AG20443 (cell line): ENCODE measurements around the gene TP73.

Source experiments
- DNase-seq: peaks from one replicate; pipeline ENCODE4 v3.0.0; 2012; ENCODE audit warnings: low spot score, mixed read lengths

The TP73 gene

DNA sequence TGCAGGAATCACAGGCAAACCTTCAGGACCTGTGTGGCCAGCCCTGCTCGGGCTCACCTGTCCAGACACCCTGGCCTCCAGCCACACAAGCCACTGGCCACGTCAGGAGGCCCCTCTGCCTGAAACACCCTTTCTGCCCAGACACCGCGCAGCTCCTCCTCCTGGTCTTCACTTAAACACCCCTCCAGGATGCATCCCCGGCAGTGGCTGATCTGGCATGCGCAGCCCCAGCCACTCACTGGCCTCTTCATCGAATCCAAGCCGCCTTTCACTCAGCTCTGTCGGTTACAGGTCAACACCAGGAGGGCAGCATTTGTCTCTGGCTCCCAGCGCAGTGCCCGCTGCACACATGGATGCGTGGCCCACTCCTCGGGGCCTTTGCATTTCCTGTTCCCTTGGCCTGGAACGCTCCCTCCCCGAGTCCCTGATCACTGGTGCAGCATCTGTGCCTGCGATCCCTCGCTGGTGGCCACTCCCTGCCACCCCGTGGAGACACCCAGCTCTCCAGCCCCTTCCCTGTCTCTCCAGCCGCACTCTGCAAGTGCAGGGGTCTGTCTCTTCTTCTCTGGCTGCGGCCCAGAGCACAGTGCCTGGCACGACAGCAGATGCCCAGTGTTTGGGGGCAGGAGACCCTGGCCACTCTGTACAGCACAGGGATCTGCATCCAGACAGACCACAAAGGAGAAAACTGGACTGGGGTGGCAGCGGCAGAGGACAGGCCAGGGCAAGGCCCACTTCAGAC lies 18.1 kb upstream of the TP73 start:
- no peak for DNase-seq

GRCh38 chr1:3636080-3636479 lies 16.2 kb upstream of the TP73 start:
- no peak for DNase-seq

GRCh38 chr1:3636531-3636930 lies 15.8 kb upstream of the TP73 start:
- no peak for DNase-seq

- no peak for DNase-seq
Observed at GRCh38 chr1:3638027-3638426, 14.3 kb upstream of the TP73 start.

DNA sequence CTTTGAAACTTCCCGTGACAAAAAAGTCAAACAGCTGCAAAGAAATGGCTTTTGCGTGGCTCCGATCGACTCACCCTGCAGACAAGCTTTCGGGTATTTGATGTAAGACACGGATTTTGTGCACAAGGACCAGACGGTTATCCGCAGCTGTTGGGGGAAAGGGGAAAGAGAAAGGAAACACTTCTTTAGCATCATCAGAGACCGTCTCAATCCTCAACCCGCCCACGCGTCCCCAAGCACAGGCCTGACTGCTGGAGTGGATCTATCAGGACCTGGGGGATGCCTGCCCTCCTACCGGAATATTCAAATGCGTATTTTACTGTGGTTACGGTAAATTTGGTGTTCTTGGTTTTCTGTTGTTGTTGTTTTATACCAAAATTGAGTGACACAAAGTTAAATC lies 13.6 kb upstream of the TP73 start:
- DNase-seq: no peak

- DNase-seq: no peak
Observed at GRCh38 chr1:3639397-3639911, 12.9 kb upstream of the TP73 start.

GRCh38 chr1:3640121-3640837 lies 12.0 kb upstream of the TP73 start:
- DNase-seq: no peak

GRCh38 chr1:3641046-3641760 lies 11.1 kb upstream of the TP73 start:
- DNase-seq: no peak

- no peak for DNase-seq
Observed at GRCh38 chr1:3641816-3642215, 10.5 kb upstream of the TP73 start.

DNA sequence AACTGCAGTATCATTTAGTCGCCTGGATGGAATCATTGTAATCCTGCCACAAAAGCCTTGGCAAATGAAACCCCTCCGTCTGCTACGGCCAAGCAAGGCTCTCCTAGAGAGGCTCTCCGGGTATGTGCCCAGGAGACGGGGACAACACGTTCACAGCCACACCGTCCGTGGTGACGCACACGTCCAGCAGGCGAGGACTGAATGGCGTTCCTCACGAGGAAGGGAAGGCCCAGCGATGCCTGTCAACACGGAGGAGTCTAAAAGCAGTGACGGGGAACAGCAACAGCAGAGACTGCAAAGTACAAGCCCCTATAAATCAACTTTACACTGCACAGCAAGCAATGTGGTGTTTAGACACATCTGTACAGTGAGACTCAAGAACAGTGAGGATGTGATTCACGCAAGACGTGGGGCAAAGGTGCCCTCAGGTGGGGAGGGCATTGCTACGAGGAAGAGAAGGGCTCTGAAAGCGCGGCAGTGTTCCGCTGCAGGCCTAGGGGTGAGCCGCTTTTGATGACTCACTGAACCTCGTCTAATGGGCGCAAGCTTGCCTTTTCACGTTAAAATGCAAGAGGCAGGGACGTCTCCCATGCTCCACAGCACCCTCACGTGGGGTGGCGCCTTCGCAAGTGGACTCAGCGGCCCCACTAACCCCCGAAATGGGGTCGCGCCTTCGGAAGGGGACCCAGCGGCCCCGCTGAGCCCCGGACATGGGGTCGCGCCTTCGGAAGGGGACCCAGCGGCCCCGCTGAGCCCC lies 9.2 kb upstream of the TP73 start:
- DNase-seq: no peak

DNA sequence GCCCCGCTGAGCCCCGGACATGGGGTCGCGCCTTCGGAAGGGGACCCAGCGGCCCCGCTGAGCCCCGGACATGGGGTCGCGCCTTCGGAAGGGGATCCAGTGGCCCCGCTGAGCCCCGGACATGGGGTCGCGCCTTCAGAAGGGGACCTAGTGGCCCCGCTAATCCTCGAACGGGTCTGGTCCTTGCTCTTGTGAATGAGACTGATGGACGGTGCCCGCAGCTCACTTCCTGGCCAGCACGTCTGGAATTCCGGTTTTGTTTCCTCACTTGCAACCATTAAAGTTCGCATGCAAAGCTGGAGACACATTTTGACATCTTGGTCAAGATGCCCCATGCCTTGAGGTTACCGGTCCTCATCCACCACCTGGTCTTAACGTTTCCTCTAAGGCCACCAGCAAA lies 8.0 kb upstream of the TP73 start:
- no peak for DNase-seq

DNA sequence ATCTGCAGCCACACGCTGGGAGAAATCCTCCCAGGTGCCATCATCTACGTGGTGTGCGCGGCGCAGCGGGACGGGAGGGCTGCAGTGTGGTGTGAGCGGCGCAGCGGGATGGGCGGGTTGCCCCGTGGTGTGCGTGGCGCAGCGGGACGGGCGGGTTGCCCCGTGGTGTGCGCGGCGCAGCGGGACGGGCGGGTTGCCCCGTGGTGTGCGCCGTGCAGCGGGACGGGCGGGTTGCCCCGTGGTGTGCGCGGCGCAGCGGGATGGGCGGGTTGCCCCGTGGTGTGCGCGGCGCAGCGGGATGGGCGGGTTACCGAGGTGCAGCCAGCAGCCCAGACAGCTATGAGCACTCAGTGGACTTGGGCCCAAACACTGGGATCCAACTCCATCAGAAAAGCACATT lies 7.1 kb upstream of the TP73 start:
- DNase-seq: no peak

GRCh38 chr1:3645666-3646355 lies 6.5 kb upstream of the TP73 start:
- no peak for DNase-seq

- DNase-seq: no peak
Observed at GRCh38 chr1:3646596-3646995, 5.7 kb upstream of the TP73 start.

GRCh38 chr1:3649342-3650247 lies 2.7 kb upstream of the TP73 start, which contains the start of gene WRAP73:
Gene WRAP73, minus strand, starts transcription at chr1:3650103. Its CDS starts 104 bp downstream, at chr1:3649999.
- DNase-seq: peak; percentile 97

GRCh38 chr1:3650248-3651025 lies 1.9 kb upstream of the TP73 start:
- DNase-seq: no peak

DNA sequence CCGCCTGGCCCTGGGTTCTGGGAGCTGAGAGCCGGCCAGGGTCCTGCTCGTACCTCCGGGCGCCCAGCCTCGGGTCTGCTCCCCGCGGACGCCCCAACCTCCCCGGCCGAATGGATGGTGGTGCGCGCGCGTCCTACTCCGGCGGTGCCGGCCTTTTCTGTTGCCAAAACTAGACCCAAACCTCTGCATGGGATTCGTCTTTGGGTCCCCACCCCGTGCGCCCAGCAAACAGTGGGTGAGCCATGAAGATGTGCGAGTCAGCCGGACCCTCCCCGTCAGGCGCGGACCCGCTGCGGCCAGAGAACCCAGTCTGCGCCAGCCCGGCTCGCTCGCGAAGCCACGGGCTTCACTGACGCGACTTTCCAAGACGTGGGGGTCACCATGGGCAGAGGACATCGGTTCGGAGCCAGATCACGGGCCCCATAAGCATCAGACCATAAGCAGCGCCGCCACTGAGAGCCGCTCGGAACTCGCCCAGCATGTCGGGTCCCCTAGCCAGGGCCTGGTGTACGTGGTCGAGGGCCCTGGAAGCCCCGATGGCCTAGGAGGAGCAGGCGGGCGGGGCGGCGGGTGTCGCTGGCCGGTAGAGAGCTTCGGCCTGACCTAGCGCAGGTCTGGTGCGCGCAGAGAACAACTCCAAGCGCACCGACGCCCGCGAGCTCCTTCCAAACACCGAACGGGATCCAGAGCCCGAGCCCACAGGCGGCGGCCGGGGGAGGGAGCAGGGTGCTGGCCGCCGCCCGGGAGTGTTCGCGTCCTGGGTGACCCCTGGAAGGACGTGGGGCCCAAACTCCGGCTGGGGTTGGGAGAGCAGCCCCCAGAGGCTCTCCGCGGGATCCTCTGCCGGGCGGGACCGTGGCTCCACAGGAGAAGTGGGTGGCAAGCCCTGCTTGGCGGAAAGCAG lies 1.0 kb upstream of the TP73 start:
- no peak for DNase-seq

DNA sequence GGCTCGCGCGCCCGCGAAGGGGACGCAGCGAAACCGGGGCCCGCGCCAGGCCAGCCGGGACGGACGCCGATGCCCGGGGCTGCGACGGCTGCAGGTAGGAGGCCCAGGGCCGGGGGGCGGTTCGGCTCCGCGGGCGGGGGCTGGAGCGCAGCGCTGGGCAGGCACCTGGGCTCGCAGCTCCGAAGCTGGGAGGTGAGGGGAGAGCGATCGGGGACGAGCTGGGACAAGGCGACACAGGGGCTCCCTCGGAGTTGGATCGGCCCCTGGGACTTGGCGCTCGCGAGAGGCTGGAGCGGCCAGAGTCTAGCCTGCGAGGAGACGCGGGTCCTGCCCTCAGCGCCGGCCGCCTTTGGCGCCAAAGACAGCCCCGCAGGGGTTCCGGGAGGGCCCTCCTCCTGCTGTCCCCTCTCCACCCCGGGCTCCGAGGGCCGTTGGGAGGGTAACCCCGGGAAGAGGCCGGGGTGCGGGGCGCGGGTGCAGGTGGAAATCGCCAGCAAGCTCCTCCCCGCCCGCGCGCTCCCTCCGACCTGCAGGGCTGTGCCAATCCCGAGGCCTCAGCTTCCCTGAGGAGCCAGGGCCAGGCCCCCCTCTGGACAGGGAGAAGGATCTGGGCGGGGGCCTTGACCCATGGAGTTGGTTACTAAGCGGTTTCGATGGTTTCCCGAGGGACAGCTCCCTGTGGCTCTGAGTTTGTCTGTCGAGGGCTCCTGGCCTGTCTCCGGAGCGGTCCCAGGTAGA lies 401 bp downstream of the TP73 start:
- no peak for DNase-seq
